Keratinocyte (primary cell): ENCODE measurements around the gene FMN1. TPM values are rescaled to one million over a fixed set of nuclear protein-coding genes. Genes with fewer than 3 reads are reported as not detected.
A peak's percentile ranks its signal among the peaks of the same experiment; 100 is the strongest.

Source experiments
- DNase-seq: peaks from one replicate; pipeline ENCODE4 v3.0.0-alpha.2; 2011; ENCODE audit warnings: low read depth, missing footprints, low spot score
- FAIRE-seq: peaks from 2 replicates; lab custom pipeline; 2011; peaks lifted over from hg19 to GRCh38; lab: Jason Lieb, UNC
- H2AFZ ChIP-seq: 2 replicates; pipeline ENCODE4 v1.6.0; 2012; ENCODE audit warnings: low read length, control low read depth, inconsistent platforms; ENCODE audit not compliant: control insufficient read depth
- H3K27ac ChIP-seq: 2 replicates; pipeline ENCODE4 v1.5.1; 2011; ENCODE audit warnings: low read length; ENCODE audit not compliant: control insufficient read depth, insufficient read depth
- H3K27me3 ChIP-seq: 3 replicates; pipeline ENCODE4 v1.6.0; 2011; ENCODE audit warnings: low read length; ENCODE audit not compliant: control insufficient read depth, insufficient read depth; ENCODE audit errors: extremely low read depth
- H3K36me3 ChIP-seq, 2 experiments: 2 replicates in 1 of 2; 3 replicates in 1 of 2; pipeline ENCODE4 v1.5.1; 2011; ENCODE audit warnings: low read length in 2 of 2, mild to moderate bottlenecking in 1 of 2; ENCODE audit not compliant: control insufficient read depth in 2 of 2, insufficient read depth in 2 of 2; ENCODE audit errors: extremely low read depth in 1 of 2
- H3K4me1 ChIP-seq: 3 replicates; pipeline ENCODE4 v1.5.1; 2011; ENCODE audit warnings: low read length; ENCODE audit not compliant: control insufficient read depth, insufficient read depth; ENCODE audit errors: extremely low read depth
- H3K4me2 ChIP-seq: 3 replicates; pipeline ENCODE4 v1.6.0; 2011; ENCODE audit warnings: low read depth, low read length; ENCODE audit not compliant: control insufficient read depth, insufficient read depth; ENCODE audit errors: extremely low read depth
- H3K4me3 ChIP-seq, 3 experiments: fragments of 200-600 bp in 1 of 3; sonication (generic) in 1 of 3; 2 replicates in 2 of 3; 3 replicates in 1 of 3; pipeline ENCODE4 v1.5.1; 2011 to 2016; ENCODE audit warnings: low read length in 3 of 3, mild to moderate bottlenecking in 3 of 3, control low read depth in 2 of 3, inconsistent platforms in 1 of 3, low read depth in 1 of 3, mixed read lengths in 1 of 3, mixed run types in 1 of 3, moderate library complexity in 1 of 3; ENCODE audit not compliant: control insufficient read depth in 2 of 3, insufficient read depth in 2 of 3; ENCODE audit errors: extremely low read depth in 1 of 3
- H3K79me2 ChIP-seq: 2 replicates; pipeline ENCODE4 v1.6.0; 2012; ENCODE audit warnings: low read length; ENCODE audit not compliant: control insufficient read depth, insufficient read depth
- H3K9ac ChIP-seq: 3 replicates; pipeline ENCODE4 v1.6.0; 2011; ENCODE audit warnings: low read length; ENCODE audit not compliant: control insufficient read depth, insufficient read depth; ENCODE audit errors: extremely low read depth
- H3K9me1 ChIP-seq: 3 replicates; pipeline ENCODE4 v1.6.0; 2011; ENCODE audit warnings: low read length; ENCODE audit not compliant: control insufficient read depth, insufficient read depth; ENCODE audit errors: extremely low read depth
- H3K9me3 ChIP-seq: 2 replicates; pipeline ENCODE4 v1.5.1; 2012; ENCODE audit warnings: low read depth, low read length; ENCODE audit not compliant: control insufficient read depth
- H4K20me1 ChIP-seq: 3 replicates; pipeline ENCODE4 v1.6.0; 2011; ENCODE audit warnings: low read length; ENCODE audit not compliant: control insufficient read depth, insufficient read depth; ENCODE audit errors: extremely low read depth
- CTCF ChIP-seq, 3 experiments: IDR thresholded peaks in 1 of 3; conservative IDR thresholded peaks in 1 of 3; optimal IDR thresholded peaks in 1 of 3; 2 replicates in 2 of 3; 3 replicates in 1 of 3; pipeline versions ENCODE3 to v1.5.1; 2011; ENCODE audit warnings: low read length in 3 of 3, mild to moderate bottlenecking in 3 of 3, moderate library complexity in 2 of 3, control low read depth in 1 of 3, inconsistent platforms in 1 of 3; ENCODE audit not compliant: insufficient read depth in 2 of 3; ENCODE audit errors: extremely low read depth in 1 of 3
- EZH2 ChIP-seq: IDR thresholded peaks from one replicate; pipeline ENCODE4 v1.6.1; 2012; ENCODE audit warnings: inconsistent platforms, mild to moderate bottlenecking, low read length, moderate library complexity
- dilution Hi-C: fragments of 300-500 bp; cut with MboI; formaldehyde crosslinking; loops from one replicate; pipeline ENCODE4 v1.7.0; 2020; ENCODE audit warnings: low sequenced_read_pairs; ENCODE audit not compliant: extremely low pct_ligation_motif_present
- polyA plus RNA-seq, 5 experiments: library from polyadenylated mRNA; depleted of rRNA in 3 of 5; stranded (reverse) in 3 of 5; stranded (forward) in 1 of 5; unstranded in 1 of 5; fragments of >200 nt; gene quantifications; 1 replicate in 1 of 5; 2 replicates in 3 of 5; 3 replicates in 1 of 5; pipeline versions ENCODE4 v1.2.1 to v1.2.3, GENCODE V29; 2011 to 2012; ENCODE audit warnings: missing spikeins in 2 of 5, low read depth in 1 of 5, low replicate concordance in 1 of 5

The FMN1 gene
- polyA plus RNA-seq, 1 donor (not counting 4 experiments of a cell fraction or from before 2014, with no cell fraction given): 0.71 TPM

GRCh38 chr15:32824777-32825176 lies 369.7 kb downstream of the FMN1 start:
- Histone ChIP-seq H3K4me1 (peaks cover 18% of the 10 kb centered on the region), H3K4me2 (peak overlapping the region; percentile 31), H2AFZ (peak overlapping the region; percentile 1), H3K9me1 (no peaks in the 10 kb centered on the region), H4K20me1 (no peaks in the 10 kb centered on the region), H3K9ac (no peak overlapping the region), H3K27ac (peak overlapping the region; percentile 30), H3K9me3 (no peaks in the 10 kb centered on the region), H3K27me3 (no peaks in the 10 kb centered on the region), H3K4me3 (peak overlapping the region in 2 of 3 experiments; percentile 11 to 43), H3K36me3 (no peaks in the 10 kb centered on the region), H3K79me2 (no peaks in the 10 kb centered on the region)
- TF ChIP-seq CTCF (optimal IDR thresholded peaks at IDR 0.05 in 1 of 3, IDR thresholded peaks at IDR 0.05 in 1 of 3, conservative IDR thresholded peaks at IDR 0.05 in 1 of 3; ENCODE audit: extremely low read depth in 1 of 3, insufficient read depth in 2 of 3, low read length in 3 of 3): no peak
- TF ChIP-seq EZH2: no peak
- FAIRE-seq (peak; percentile 80), DNase-seq (peak; percentile 5)
- dilution Hi-C loops: loop anchor here (25.0 kb wide), 1 partner anchor 163 kb away; no protein-coding TSS in a partner anchor

- H2AFZ ChIP-seq: peak overlapping the region; percentile 38
- H3K4me2 ChIP-seq: no peak overlapping the region
- no peaks in the 10 kb centered on the region for H3K79me2 ChIP-seq
- no peaks in the 10 kb centered on the region for H3K9me3 ChIP-seq
- H3K9me1 ChIP-seq: no peaks in the 10 kb centered on the region
- dilution Hi-C loops: no loop called here
- H3K4me1 ChIP-seq: peaks cover 24% of the 10 kb centered on the region
- H3K4me3 ChIP-seq: no peak overlapping the region
- H3K9ac ChIP-seq: no peak overlapping the region
- no peaks in the 10 kb centered on the region for H3K36me3 ChIP-seq
- FAIRE-seq (no peak), DNase-seq (no peak)
- no peaks in the 10 kb centered on the region for H4K20me1 ChIP-seq
- no peak overlapping the region for H3K27ac ChIP-seq
- TF ChIP-seq CTCF (optimal IDR thresholded peaks at IDR 0.05 in 1 of 3, IDR thresholded peaks at IDR 0.05 in 1 of 3, conservative IDR thresholded peaks at IDR 0.05 in 1 of 3; ENCODE audit: extremely low read depth in 1 of 3, insufficient read depth in 2 of 3, low read length in 3 of 3) (no peak), EZH2 (no peak)
- H3K27me3 ChIP-seq: no peaks in the 10 kb centered on the region
These were observed 370.8 kb downstream of the FMN1 start for GRCh38 chr15:32823750-32824149.
